GM19463 (cell line): ENCODE data around the gene PIGP.
"Not testable (repeated sequence)": the region's sequence is repeated elsewhere in the genome, so short reads cannot be mapped to it uniquely, and the experiment has no call there.

Source experiments
- ATAC-seq: cut with Tn5 transposase; IDR thresholded peaks from one replicate; pipeline ENCODE4 v1.9.1; 2021; ENCODE audit warnings: mild to moderate bottlenecking, moderate library complexity; ENCODE audit not compliant: unreplicated experiment

Gene PIGP

GRCh38 chr21:37072988-37073416 is at the start of gene PIGP, which contains the start of gene TTC3:
Gene PIGP, minus strand, starts transcription at chr21:37073071. Its CDS starts 556 bp downstream, at chr21:37072515.
Gene TTC3, plus strand, starts transcription at chr21:37073254. Its CDS starts 14,004 bp downstream, at chr21:37087258.
- ATAC-seq: peak; percentile 65

- no peak for ATAC-seq
Observed at GRCh38 chr21:37119421-37120218, 46.7 kb upstream of the PIGP start.

- ATAC-seq: no peak
Observed at GRCh38 chr21:37118187-37118826, 45.4 kb upstream of the PIGP start.

GRCh38 chr21:37117204-37117603 is 44.3 kb upstream of the PIGP start:
- ATAC-seq: no peak

- ATAC-seq: not testable (repeated sequence)
Observed at GRCh38 chr21:37116459-37116858, 43.6 kb upstream of the PIGP start.

- not testable (repeated sequence) for ATAC-seq
Observed at GRCh38 chr21:37114301-37114700, 41.4 kb upstream of the PIGP start.

- not testable (repeated sequence) for ATAC-seq
Observed at GRCh38 chr21:37111029-37111428, 38.2 kb upstream of the PIGP start.

- no peak for ATAC-seq
Observed at GRCh38 chr21:37106998-37107397, 34.1 kb upstream of the PIGP start.

- not testable (repeated sequence) for ATAC-seq
Observed at GRCh38 chr21:37102746-37103145, 29.9 kb upstream of the PIGP start.

GRCh38 chr21:37101384-37101783 is 28.5 kb upstream of the PIGP start:
- no peak for ATAC-seq

GRCh38 chr21:37100316-37100715 is 27.4 kb upstream of the PIGP start:
- no peak for ATAC-seq

GRCh38 chr21:37098751-37099150 is 25.9 kb upstream of the PIGP start:
- ATAC-seq: no peak

- ATAC-seq: no peak
Observed at GRCh38 chr21:37095821-37096220, 22.9 kb upstream of the PIGP start.

- ATAC-seq: no peak
Observed at GRCh38 chr21:37093977-37094376, 21.1 kb upstream of the PIGP start.

- ATAC-seq: no peak
Observed at GRCh38 chr21:37088186-37088735, 15.4 kb upstream of the PIGP start.

- ATAC-seq: no peak
Observed at GRCh38 chr21:37087188-37087587, 14.3 kb upstream of the PIGP start.

GRCh38 chr21:37085726-37086125 is 12.9 kb upstream of the PIGP start:
- no peak for ATAC-seq

GRCh38 chr21:37082856-37083528 is 10.1 kb upstream of the PIGP start:
- ATAC-seq: no peak

GRCh38 chr21:37082375-37082774 is 9.5 kb upstream of the PIGP start:
- no peak for ATAC-seq

GRCh38 chr21:37079211-37079824 is 6.4 kb upstream of the PIGP start:
- no peak for ATAC-seq

- no peak for ATAC-seq
Observed at GRCh38 chr21:37077403-37077802, 4.5 kb upstream of the PIGP start.
